H1 (cell line): ENCODE data around the gene HMCES. TPM values are rescaled to one million over a fixed set of nuclear protein-coding genes. Genes with fewer than 3 reads are reported as not detected.

Experiments
- CTCF ChIA-PET: fragments of 300-600 bp; sonication (Branson Sonifier 250); formaldehyde crosslinking; loops from one replicate; lab custom pipeline; 2021; ENCODE audit not compliant: partially characterized antibody; lab: Charles Lee
- POLR2A ChIA-PET: fragments of 300-600 bp; sonication (Branson Sonifier 250); formaldehyde crosslinking; loops from one replicate; lab custom pipeline; 2021; ENCODE audit warnings: inconsistent platforms; ENCODE audit not compliant: partially characterized antibody; lab: Charles Lee
- DNase-seq, 2 experiments: peaks; one replicate each; pipeline versions ENCODE4 v3.0.0 to v3.0.0-alpha.2; 2010 to 2022; ENCODE audit warnings: low spot score in 2 of 2, low read depth in 1 of 2, mixed read lengths in 1 of 2
- FAIRE-seq: peaks from 2 replicates; lab custom pipeline; 2011; peaks lifted over from hg19 to GRCh38; lab: Jason Lieb, UNC
- H2AFZ ChIP-seq: 2 replicates; pipeline ENCODE4 v1.8.1; 2012; ENCODE audit warnings: low read length, inconsistent platforms
- H2AK5ac ChIP-seq: 2 replicates; pipeline ENCODE4 v1.6.1; 2013; ENCODE audit warnings: low read depth, low read length
- H2BK120ac ChIP-seq: replicated peaks from 2 replicates; pipeline ENCODE3; 2013; ENCODE audit warnings: low read depth, low read length, inconsistent platforms
- H2BK12ac ChIP-seq: 2 replicates; pipeline ENCODE4 v1.6.1; 2013; ENCODE audit warnings: low read depth, low read length
- H2BK15ac ChIP-seq: 2 replicates; pipeline ENCODE4 v1.6.1; 2013; ENCODE audit warnings: low read length
- H2BK20ac ChIP-seq: 2 replicates; pipeline ENCODE4 v1.6.1; 2013; ENCODE audit warnings: low read length
- H2BK5ac ChIP-seq: 2 replicates; pipeline ENCODE4 v1.6.1; 2013; ENCODE audit warnings: low read depth, low read length
- H3K14ac ChIP-seq: 2 replicates; pipeline ENCODE4 v1.6.1; 2013; ENCODE audit warnings: inconsistent platforms; ENCODE audit not compliant: insufficient read length
- H3K18ac ChIP-seq: 2 replicates; pipeline ENCODE4 v1.6.1; 2013; ENCODE audit warnings: low read length; ENCODE audit errors: extremely low read depth
- H3K23ac ChIP-seq: 2 replicates; pipeline ENCODE4 v1.6.1; 2013; ENCODE audit warnings: inconsistent platforms; ENCODE audit not compliant: insufficient read length
- H3K23me2 ChIP-seq: 2 replicates; pipeline ENCODE4 v1.6.1; 2013; ENCODE audit warnings: low read depth, low read length
- H3K27ac ChIP-seq: 2 replicates; pipeline ENCODE4 v1.6.1; 2011; ENCODE audit warnings: low read depth, low read length, inconsistent platforms
- H3K27me3 ChIP-seq, 4 experiments: replicated peaks in 1 of 4; 1 replicate in 1 of 4; 2 replicates in 3 of 4; pipeline versions ENCODE4 v1.6.1 to v1.8.1; 2011 to 2013; ENCODE audit warnings: low read length in 3 of 4, mild to moderate bottlenecking in 3 of 4, inconsistent platforms in 2 of 4, mixed read lengths in 2 of 4, moderate library complexity in 1 of 4; ENCODE audit not compliant: control insufficient read depth in 3 of 4, insufficient read depth in 3 of 4; ENCODE audit errors: extremely low read depth in 1 of 4
- H3K36me3 ChIP-seq, 4 experiments: 2 replicates each; pipeline versions ENCODE4 v1.6.1 to v1.8.1; 2011 to 2013; ENCODE audit warnings: mild to moderate bottlenecking in 4 of 4, low read length in 3 of 4, moderate library complexity in 2 of 4, control low read depth in 1 of 4, inconsistent platforms in 1 of 4; ENCODE audit not compliant: insufficient read depth in 4 of 4, control insufficient read depth in 2 of 4
- H3K4ac ChIP-seq: replicated peaks from 2 replicates; pipeline ENCODE3; 2013; ENCODE audit warnings: low read length, low read depth, mixed read lengths, inconsistent platforms; ENCODE audit not compliant: insufficient read length
- H3K4me1 ChIP-seq, 4 experiments: replicated peaks in 1 of 4; 1 replicate in 1 of 4; 2 replicates in 3 of 4; pipeline versions ENCODE4 v1.6.1 to v1.8.1; 2011 to 2013; ENCODE audit warnings: low read length in 3 of 4, inconsistent platforms in 2 of 4, mixed read lengths in 1 of 4; ENCODE audit not compliant: insufficient read depth in 4 of 4, control insufficient read depth in 3 of 4
- H3K4me2 ChIP-seq, 2 experiments: 2 replicates each; pipeline versions ENCODE4 v1.6.1 to v1.8.1; 2011 to 2013; ENCODE audit warnings: low read depth in 2 of 2, low read length in 2 of 2, control low read depth in 1 of 2, inconsistent platforms in 1 of 2, mild to moderate bottlenecking in 1 of 2; ENCODE audit not compliant: insufficient read depth in 1 of 2
- H3K4me3 ChIP-seq, 4 experiments: fragments of 200-600, 300-600 bp in 1 of 4; sonication (generic), shearing (Covaris generic), sonication (Bioruptor Twin) in 1 of 4; 2 replicates each; pipeline versions ENCODE4 v1.5.1 to v1.8.1; 2011 to 2016; ENCODE audit warnings: low read length in 4 of 4, low read depth in 3 of 4, control low read depth in 2 of 4, inconsistent platforms in 2 of 4, mild to moderate bottlenecking in 2 of 4, mixed read lengths in 1 of 4, moderate library complexity in 1 of 4; ENCODE audit not compliant: insufficient read depth in 2 of 4; ENCODE audit errors: extremely low read depth in 1 of 4
- H3K56ac ChIP-seq: replicated peaks from 2 replicates; pipeline ENCODE3; 2013; ENCODE audit warnings: low read depth, mild to moderate bottlenecking, mixed read lengths, low read length, inconsistent platforms; ENCODE audit not compliant: insufficient read length
- H3K79me1 ChIP-seq: 2 replicates; pipeline ENCODE4 v1.6.1; 2013; ENCODE audit warnings: low read depth, low read length, control low read depth
- H3K79me2 ChIP-seq, 2 experiments: 2 replicates each; pipeline versions ENCODE4 v1.6.1 to v1.8.1; 2012 to 2013; ENCODE audit warnings: low read length in 2 of 2, mild to moderate bottlenecking in 2 of 2, inconsistent platforms in 1 of 2; ENCODE audit not compliant: insufficient read depth in 2 of 2, control insufficient read depth in 1 of 2
- H3K9ac ChIP-seq, 4 experiments: replicated peaks in 1 of 4; 1 replicate in 1 of 4; 2 replicates in 3 of 4; pipeline versions ENCODE4 v1.6.1 to v1.8.1; 2011 to 2013; ENCODE audit warnings: low read depth in 3 of 4, low read length in 3 of 4, control low read depth in 2 of 4, mild to moderate bottlenecking in 2 of 4, moderate library complexity in 2 of 4, inconsistent platforms in 1 of 4; ENCODE audit errors: extremely low read depth in 1 of 4
- H3K9me3 ChIP-seq, 2 experiments: 2 replicates each; pipeline versions ENCODE4 v1.6.1 to v1.8.1; 2012 to 2013; ENCODE audit warnings: mild to moderate bottlenecking in 2 of 2, moderate library complexity in 2 of 2, control low read depth in 1 of 2, inconsistent platforms in 1 of 2, low read depth in 1 of 2, low read length in 1 of 2, mixed read lengths in 1 of 2; ENCODE audit not compliant: insufficient read depth in 2 of 2
- H4K20me1 ChIP-seq, 2 experiments: replicated peaks in 1 of 2; 2 replicates each; pipeline versions ENCODE3 to v1.8.1; 2011 to 2013; ENCODE audit warnings: inconsistent platforms in 2 of 2, low read length in 2 of 2, mild to moderate bottlenecking in 1 of 2; ENCODE audit not compliant: insufficient read depth in 2 of 2, control insufficient read depth in 1 of 2
- H4K5ac ChIP-seq: 2 replicates; pipeline ENCODE4 v1.6.1; 2013; ENCODE audit warnings: low read length, low read depth, mixed read lengths, inconsistent platforms; ENCODE audit not compliant: insufficient read length
- H4K8ac ChIP-seq: 2 replicates; pipeline ENCODE4 v1.8.0; 2013; ENCODE audit warnings: mild to moderate bottlenecking, moderate library complexity, low read length, inconsistent platforms; ENCODE audit not compliant: insufficient read depth; ENCODE audit errors: extremely low read depth
- H4K91ac ChIP-seq: replicated peaks from 2 replicates; pipeline ENCODE3; 2013; ENCODE audit warnings: low read length, mixed read lengths, inconsistent platforms; ENCODE audit not compliant: insufficient read length
- CHD2 ChIP-seq: IDR thresholded peaks from 2 replicates; pipeline ENCODE4 v1.6.1; 2012; ENCODE audit warnings: low read length, improper control_type of control experiment
- E2F6 ChIP-seq: IDR thresholded peaks from 2 replicates; pipeline ENCODE4 v1.6.1; 2012; ENCODE audit warnings: inconsistent platforms
- POLR2AphosphoS5 ChIP-seq: IDR thresholded peaks from 2 replicates; pipeline ENCODE4 v1.6.1; 2011; ENCODE audit warnings: low read depth, low read length
- POU5F1 ChIP-seq: IDR thresholded peaks from 2 replicates; pipeline ENCODE4 v1.6.1; 2011; ENCODE audit warnings: low read depth, mild to moderate bottlenecking, low read length, moderate library complexity
- RBBP5 ChIP-seq: IDR thresholded peaks from 2 replicates; pipeline ENCODE4 v1.7.1; 2012; ENCODE audit warnings: low read depth, mild to moderate bottlenecking, inconsistent platforms, low read length, moderate library complexity, borderline replicate concordance
- RNF2 ChIP-seq: fragments of 200-900, 300-1000 bp; sonication (generic); IDR thresholded peaks from 2 replicates; pipeline ENCODE4 v1.7.1; 2016; ENCODE audit warnings: borderline replicate concordance, low read depth, mild to moderate bottlenecking, antibody characterized with exemption, low read length; ENCODE audit not compliant: poor library complexity, severe bottlenecking; ENCODE audit errors: missing control alignments
- SAP30 ChIP-seq: fragments of 300-600 bp; sonication (generic); IDR thresholded peaks from 2 replicates; pipeline ENCODE4 v1.7.1; 2012; ENCODE audit warnings: low read length, moderate library complexity, mild to moderate bottlenecking, inconsistent platforms; ENCODE audit not compliant: insufficient read depth, insufficient replicate concordance
- SIRT6 ChIP-seq: IDR thresholded peaks from one replicate; pipeline ENCODE4 v1.7.1; 2012; ENCODE audit warnings: low read length, inconsistent platforms
- SP4 ChIP-seq: IDR thresholded peaks from 2 replicates; pipeline ENCODE4 v1.6.1; 2012; ENCODE audit warnings: low read length, inconsistent platforms
- TBP ChIP-seq: IDR thresholded peaks from 2 replicates; pipeline ENCODE4 v1.6.1; 2011; ENCODE audit warnings: low read depth, low read length, improper control_type of control experiment
- YY1 ChIP-seq: IDR thresholded peaks from 2 replicates; pipeline ENCODE4 v1.6.1; 2011; ENCODE audit warnings: low read depth, mild to moderate bottlenecking, low read length
- ZNF274 ChIP-seq: IDR thresholded peaks from 2 replicates; pipeline ENCODE4 v1.7.0; 2012; ENCODE audit warnings: low read length, borderline replicate concordance; ENCODE audit errors: extremely low read depth
- WGBS, 2 experiments: shearing (Covaris generic) in 1 of 2; methylation state at CpG; one replicate each; pipeline versions ENCODE4 v1.1.6 to v1.1.7; 2013 to 2015; ENCODE audit warnings: low lambda C conversion rate in 2 of 2, mixed read lengths in 2 of 2, inconsistent platforms in 1 of 2, low coverage in 1 of 2, missing lambda C conversion rate in 1 of 2; ENCODE audit not compliant: insufficient replicate concordance in 2 of 2, insufficient coverage in 1 of 2, insufficient read length in 1 of 2; ENCODE audit errors: extremely low coverage in 1 of 2, missing lambda C conversion rate in 1 of 2; 5-methylcytosine and 5-hydroxymethylcytosine counted together
- polyA plus RNA-seq, 7 experiments: library from polyadenylated mRNA; depleted of rRNA in 3 of 7; stranded (reverse) in 5 of 7; unstranded in 2 of 7; fragments of >200 nt in 5 of 7; fragments of 200-250 nt in 2 of 7; gene quantifications; 1 replicate in 5 of 7; 2 replicates in 1 of 7; 4 replicates in 1 of 7; pipeline versions ENCODE4 v1.2.1 to v1.2.3, GENCODE V29; 2011 to 2013; ENCODE audit warnings: missing spikeins in 2 of 7, mixed read lengths in 2 of 7
- total RNA-seq: library from RNA; stranded (reverse); fragmentation: NEBNext Ultra II Directional; extraction: Animal tissue kit (Norgen Biotek cat#: 25700); gene quantifications from 2 replicates; pipeline ENCODE4 v1.2.1, GENCODE V29; 2021
- TF ChIP-seq, protein P1 (sequence below): IDR thresholded peaks from 2 replicates; pipeline ENCODE4 v1.6.1; 2011; ENCODE audit warnings: low read depth, mild to moderate bottlenecking, low read length; ENCODE audit not compliant: insufficient read depth

HMCES gene
- total and polyA plus RNA-seq, 2 of the 8 experiments (the other 6 are each of a cell fraction or from before 2014, with no cell fraction given): 27.6 to 49.5 TPM

- H2BK5ac ChIP-seq: no peak overlapping the region
- no peaks in the 10 kb centered on the region for H3K4me1 ChIP-seq
- peaks cover 5 to 15% (median 12%) of the 10 kb centered on the region in 4 experiments; a peak in 7 of 8 replicates for H3K36me3 ChIP-seq
- no peaks in the 10 kb centered on the region for H3K9me3 ChIP-seq
- no peak overlapping the region for H2BK12ac ChIP-seq
- no peaks in the 10 kb centered on the region for H3K79me1 ChIP-seq
- H2BK15ac ChIP-seq: no peak overlapping the region
- DNase-seq (no peak), FAIRE-seq (no peak)
- H3K18ac ChIP-seq: no peak overlapping the region
- no peak overlapping the region for H2AFZ ChIP-seq
- no peak overlapping the region for H3K27ac ChIP-seq
- ChIA-PET CTCF (no interaction called here), POLR2A (interaction anchor here (0.8 to 4.5 kb wide), 2 partner anchors 16 to 29 kb away, joined by 3 to 27 read pairs; a partner anchor contains a TSS)
- H4K91ac ChIP-seq: no peak overlapping the region
- H2AK5ac ChIP-seq: no peak overlapping the region
- no peak overlapping the region for H2BK120ac ChIP-seq
- no peak overlapping the region for H4K5ac ChIP-seq
- no peaks in the 10 kb centered on the region for H4K20me1 ChIP-seq
- H3K4ac ChIP-seq: no peak overlapping the region
- no peak overlapping the region for H3K4me2 ChIP-seq
- WGBS, 2 experiments: 88% methylated on average over 2 of the region's 2 CpGs; no CpG with 5 or more reads in 1 of the 2 experiments
- 0 out of 4 replicates have a peak, but pooled peaks cover 0 to 4% of the 10 kb centered on the region in 2 experiments for H3K79me2 ChIP-seq
- no peak overlapping the region for H3K14ac ChIP-seq
- H3K9ac ChIP-seq: no peak overlapping the region
- H3K56ac ChIP-seq: no peak overlapping the region
- no peak overlapping the region for H3K23ac ChIP-seq
- no peak overlapping the region for H4K8ac ChIP-seq
- H2BK20ac ChIP-seq: no peak overlapping the region
- no peak overlapping the region for H3K4me3 ChIP-seq
- H3K27me3 ChIP-seq: no peaks in the 10 kb centered on the region
- H3K23me2 ChIP-seq: no peaks in the 10 kb centered on the region
- TF ChIP-seq CHD2 (no peak), TBP (no peak), SAP30 (no peak), SIRT6 (no peak), POLR2AphosphoS5 (no peak), YY1 (no peak), RBBP5 (no peak), SP4 (no peak), POU5F1 (no peak), RNF2 (no peak), ZNF274 (no peak), E2F6 (no peak)
- TF ChIP-seq, protein P1, sequence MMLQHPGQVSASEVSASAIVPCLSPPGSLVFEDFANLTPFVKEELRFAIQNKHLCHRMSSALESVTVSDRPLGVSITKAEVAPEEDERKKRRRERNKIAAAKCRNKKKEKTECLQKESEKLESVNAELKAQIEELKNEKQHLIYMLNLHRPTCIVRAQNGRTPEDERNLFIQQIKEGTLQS: no peak
Measured at GRCh38 chr3:129286081-129286480, 7.4 kb downstream of the HMCES start.
